AG20443 (cell line): ENCODE results near the gene RBM10.

ENCODE experiments used
- DNase-seq: peaks from one replicate; pipeline ENCODE4 v3.0.0; 2012; ENCODE audit warnings: low spot score, mixed read lengths

Gene RBM10

GRCh38 chrX:47148946-47149345, 3.9 kb downstream of the RBM10 start:
- DNase-seq: no peak

- DNase-seq: no peak
Observed at GRCh38 chrX:47151435-47151834, 6.4 kb downstream of the RBM10 start.

GRCh38 chrX:47156611-47157520, 11.8 kb downstream of the RBM10 start:
- no peak for DNase-seq

GRCh38 chrX:47158131-47158530, 13.1 kb downstream of the RBM10 start:
- no peak for DNase-seq

GRCh38 chrX:47158781-47159180, 13.8 kb downstream of the RBM10 start:
- DNase-seq: no peak

- no peak for DNase-seq
Observed at GRCh38 chrX:47160781-47161180, 15.8 kb downstream of the RBM10 start.

GRCh38 chrX:47162927-47163583, 18.0 kb downstream of the RBM10 start:
- no peak for DNase-seq

- no peak for DNase-seq
Observed at GRCh38 chrX:47164420-47164819, 19.4 kb downstream of the RBM10 start.

- no peak for DNase-seq
Observed at GRCh38 chrX:47166126-47166525, 21.1 kb downstream of the RBM10 start.

GRCh38 chrX:47168495-47169073, 23.6 kb downstream of the RBM10 start:
- DNase-seq: no peak

GRCh38 chrX:47169273-47169672, 24.3 kb downstream of the RBM10 start:
- no peak for DNase-seq

- peak; percentile 34 for DNase-seq
Observed at GRCh38 chrX:47169726-47170515, 24.9 kb downstream of the RBM10 start.

GRCh38 chrX:47170861-47171692, 26.1 kb downstream of the RBM10 start:
- DNase-seq: no peak

GRCh38 chrX:47171996-47172395, 27.0 kb downstream of the RBM10 start:
- no peak for DNase-seq

GRCh38 chrX:47172549-47172948, 27.5 kb downstream of the RBM10 start:
- no peak for DNase-seq

- no peak for DNase-seq
Observed at GRCh38 chrX:47172971-47173792, 28.2 kb downstream of the RBM10 start.

GRCh38 chrX:47174376-47174775, 29.4 kb downstream of the RBM10 start:
- DNase-seq: no peak

GRCh38 chrX:47174846-47175587, 30.0 kb downstream of the RBM10 start:
- no peak for DNase-seq

- DNase-seq: no peak
Observed at GRCh38 chrX:47175588-47175980, 30.6 kb downstream of the RBM10 start.
